GM23248 (cell line): ENCODE measurements around the gene NRF1. TPM values are rescaled to one million over a fixed set of nuclear protein-coding genes. Genes with fewer than 3 reads are reported as not detected.

Experiments used
- DNase-seq: peaks from one replicate; pipeline ENCODE4 v3.0.0-alpha.2; 2015
- H2AFZ ChIP-seq: fragments of 200-600 bp; sonication (generic); 2 replicates; pipeline ENCODE4 v1.6.1; 2016; ENCODE audit warnings: antibody characterized with exemption
- H3F3A ChIP-seq: fragments of 200-600 bp; sonication (generic); 2 replicates; pipeline ENCODE4 v1.6.1; 2016; ENCODE audit warnings: mild to moderate bottlenecking, antibody characterized with exemption, mixed run types; ENCODE audit not compliant: insufficient read depth
- H3K27ac ChIP-seq: fragments of 200-600 bp; sonication (generic); 2 replicates; pipeline ENCODE4 v1.5.1; 2016; ENCODE audit warnings: mild to moderate bottlenecking
- H3K27me3 ChIP-seq: fragments of 200-600 bp; sonication (generic); replicated peaks from 2 replicates; pipeline ENCODE4 v1.6.1; 2016; ENCODE audit warnings: mild to moderate bottlenecking; ENCODE audit not compliant: insufficient read depth
- H3K36me3 ChIP-seq: fragments of 200-600 bp; sonication (generic); 2 replicates; pipeline ENCODE4 v1.6.1; 2016; ENCODE audit warnings: low read depth, mild to moderate bottlenecking
- H3K4me1 ChIP-seq: fragments of 200-600 bp; sonication (generic); 2 replicates; pipeline ENCODE4 v1.6.1; 2016; ENCODE audit warnings: mild to moderate bottlenecking; ENCODE audit not compliant: insufficient read depth
- H3K4me2 ChIP-seq: fragments of 200-600 bp; sonication (generic); one replicate; pipeline ENCODE4 v1.6.1; 2016; ENCODE audit warnings: mild to moderate bottlenecking; ENCODE audit not compliant: unreplicated experiment
- H3K4me3 ChIP-seq: fragments of 200-600 bp; sonication (generic); 2 replicates; pipeline ENCODE4 v1.5.1; 2016; ENCODE audit warnings: mild to moderate bottlenecking
- H3K79me2 ChIP-seq: fragments of 200-600 bp; sonication (generic); 2 replicates; pipeline ENCODE4 v1.6.1; 2016; ENCODE audit warnings: mild to moderate bottlenecking; ENCODE audit not compliant: insufficient read depth
- H3K9ac ChIP-seq: fragments of 200-600 bp; sonication (generic); 2 replicates; pipeline ENCODE4 v1.6.1; 2016; ENCODE audit warnings: mild to moderate bottlenecking
- H3K9me2 ChIP-seq: fragments of 200-600 bp; sonication (generic); 2 replicates; pipeline ENCODE4 v1.6.1; 2016; ENCODE audit warnings: mixed run types, mild to moderate bottlenecking, moderate library complexity; ENCODE audit not compliant: insufficient read depth
- H3K9me3 ChIP-seq: fragments of 200-600 bp; sonication (generic); one replicate; pipeline ENCODE4 v1.6.1; 2017; ENCODE audit warnings: low read depth
- H4K20me1 ChIP-seq: fragments of 200-600 bp; sonication (generic); 2 replicates; pipeline ENCODE4 v1.6.0; 2016; ENCODE audit not compliant: insufficient read depth
- EZH2 ChIP-seq: fragments of 200-600 bp; sonication (generic); IDR thresholded peaks from 2 replicates; pipeline ENCODE4 v1.6.1; 2018; ENCODE audit warnings: antibody characterized with exemption, mild to moderate bottlenecking; ENCODE audit not compliant: insufficient read depth, poor library complexity, severe bottlenecking
- EZH2phosphoT487 ChIP-seq: fragments of 200-600 bp; sonication (generic); IDR thresholded peaks from 2 replicates; pipeline ENCODE4 v1.6.1; 2018; ENCODE audit warnings: antibody characterized with exemption, moderate library complexity, mild to moderate bottlenecking, low read depth; ENCODE audit not compliant: insufficient read depth
- WGBS, 2 experiments: methylation state at CpG; one replicate each; pipeline ENCODE4 v1.1.6; 2015 to 2017; ENCODE audit warnings: low lambda C conversion rate in 2 of 2, low coverage in 1 of 2; ENCODE audit errors: missing lambda C conversion rate in 2 of 2; 5-methylcytosine and 5-hydroxymethylcytosine counted together
- in situ Hi-C: fragments of 300-500 bp; cut with MboI; formaldehyde crosslinking; loops from 2 replicates; pipeline ENCODE4 v1.15.0; 2020
- polyA plus RNA-seq: library from polyadenylated mRNA; unstranded; fragments of >200 nt; fragmentation: Nextera tagmentation; extraction: Ambion mirVana; gene quantifications from 2 replicates; pipeline ENCODE4 v1.2.1, GENCODE V29; 2016
- total RNA-seq: library from RNA; depleted of rRNA; stranded (reverse); fragments of >200 nt; shearing (Covaris generic); gene quantifications from 2 replicates; pipeline ENCODE4 v1.2.3, GENCODE V29; 2014

NRF1 gene
- total and polyA plus RNA-seq, 2 experiments from 2014 or later, result 3.5 to 11.1 TPM

GRCh38 chr7:129739427-129739826, 127.9 kb downstream of the NRF1 start:
- in situ Hi-C loops, result no loop called here

GRCh38 chr7:129740574-129741410, 129.3 kb downstream of the NRF1 start:
- no peaks in the 10 kb centered on the region for H3K9me3 ChIP-seq
- H3K4me2 ChIP-seq, result no peak overlapping the region
- in situ Hi-C loops, result no loop called here
- H3K79me2 ChIP-seq, result no peaks in the 10 kb centered on the region
- 90 to 94% methylated on average over 10 of the region's 10 CpGs for WGBS, 2 experiments
- no peaks in the 10 kb centered on the region for H3K27me3 ChIP-seq
- no peak overlapping the region for H3K27ac ChIP-seq
- TF ChIP-seq EZH2phosphoT487 (no peak), EZH2 (no peak)
- no peaks in the 10 kb centered on the region for H3F3A ChIP-seq
- H3K9me2 ChIP-seq, result no peaks in the 10 kb centered on the region
- no peaks in the 10 kb centered on the region for H3K4me1 ChIP-seq
- no peak overlapping the region for H3K4me3 ChIP-seq
- H3K9ac ChIP-seq, result no peak overlapping the region
- H3K36me3 ChIP-seq, result peaks cover 5% of the 10 kb centered on the region; the same call in 1 of the 2 replicates
- no peaks in the 10 kb centered on the region for H4K20me1 ChIP-seq
- no peak for DNase-seq
- H2AFZ ChIP-seq, result no peak overlapping the region

More at GRCh38 chr7:129739427-129739826, 127.9 kb downstream of the NRF1 start:
- H2AFZ ChIP-seq, result no peak overlapping the region
- peak; percentile 26 for DNase-seq
- no peak overlapping the region for H3K4me3 ChIP-seq
- no peaks in the 10 kb centered on the region for H4K20me1 ChIP-seq
- TF ChIP-seq EZH2 (no peak), EZH2phosphoT487 (no peak)
- H3K9me3 ChIP-seq, result no peaks in the 10 kb centered on the region
- no peaks in the 10 kb centered on the region for H3K4me1 ChIP-seq
- H3K27me3 ChIP-seq, result no peaks in the 10 kb centered on the region
- peaks cover 5% of the 10 kb centered on the region; the same call in 1 of the 2 replicates for H3K36me3 ChIP-seq
- no peaks in the 10 kb centered on the region for H3K9me2 ChIP-seq
- no peak overlapping the region for H3K9ac ChIP-seq
- H3K4me2 ChIP-seq, result no peak overlapping the region
- no peaks in the 10 kb centered on the region for H3F3A ChIP-seq
- 85 to 93% methylated on average over 4 of the region's 4 CpGs for WGBS, 2 experiments
- no peaks in the 10 kb centered on the region for H3K79me2 ChIP-seq
- H3K27ac ChIP-seq, result no peak overlapping the region

- 73 to 79% methylated on average over 2 of the region's 2 CpGs for WGBS, 2 experiments
Observed at GRCh38 chr7:129741743-129742213, 130.3 kb downstream of the NRF1 start.

GRCh38 chr7:129742256-129742655, 130.7 kb downstream of the NRF1 start:
- TF ChIP-seq EZH2phosphoT487 (no peak), EZH2 (no peak)
- WGBS, 2 experiments, result 99 to 100% methylated on average over 5 of the region's 5 CpGs
- no peaks in the 10 kb centered on the region for H3K4me1 ChIP-seq
- H3K27ac ChIP-seq, result no peak overlapping the region
- no peak overlapping the region for H3K4me3 ChIP-seq
- no peaks in the 10 kb centered on the region for H4K20me1 ChIP-seq
- H3K4me2 ChIP-seq, result no peak overlapping the region
- no peaks in the 10 kb centered on the region for H3K27me3 ChIP-seq
- no peaks in the 10 kb centered on the region for H3K79me2 ChIP-seq
- no peak overlapping the region for H3K9ac ChIP-seq
- H3K9me2 ChIP-seq, result no peaks in the 10 kb centered on the region
- H3F3A ChIP-seq, result no peaks in the 10 kb centered on the region
- in situ Hi-C loops, result no loop called here
- H3K36me3 ChIP-seq, result peaks cover 5% of the 10 kb centered on the region; the same call in 1 of the 2 replicates
- DNase-seq, result no peak
- no peaks in the 10 kb centered on the region for H3K9me3 ChIP-seq
- H2AFZ ChIP-seq, result no peak overlapping the region

More at GRCh38 chr7:129741743-129742213, 130.3 kb downstream of the NRF1 start:
- Histone ChIP-seq H3K4me3 (no peak overlapping the region), H3K36me3 (peaks cover 5% of the 10 kb centered on the region; the same call in 1 of the 2 replicates), H3K79me2 (no peaks in the 10 kb centered on the region), H3K27ac (no peak overlapping the region), H4K20me1 (no peaks in the 10 kb centered on the region), H2AFZ (no peak overlapping the region), H3K9me3 (no peaks in the 10 kb centered on the region), H3K4me2 (no peak overlapping the region), H3K9me2 (no peaks in the 10 kb centered on the region), H3F3A (no peaks in the 10 kb centered on the region), H3K4me1 (no peaks in the 10 kb centered on the region), H3K27me3 (no peaks in the 10 kb centered on the region), H3K9ac (no peak overlapping the region)
- TF ChIP-seq EZH2 (no peak), EZH2phosphoT487 (no peak)
- in situ Hi-C loops, result no loop called here
- DNase-seq, result no peak
